HL-60/S4 treated with phorbol 12-myristate 13-acetate at 8.2 ng/mL for 4 days and 3 days (cell line): Measurements from ENCODE around the gene GCH1.
"Not testable (repeated sequence)": the region's sequence is repeated elsewhere in the genome, so short reads cannot be mapped to it uniquely, and the experiment has no call there.

Experiments
- in situ Hi-C: fragments of 300-500 bp; cut with MboI; formaldehyde crosslinking; loops from 2 replicates; pipeline ENCODE4 v1.15.0; 2022; ENCODE audit warnings: low sequenced_read_pairs

The GCH1 gene

DNA sequence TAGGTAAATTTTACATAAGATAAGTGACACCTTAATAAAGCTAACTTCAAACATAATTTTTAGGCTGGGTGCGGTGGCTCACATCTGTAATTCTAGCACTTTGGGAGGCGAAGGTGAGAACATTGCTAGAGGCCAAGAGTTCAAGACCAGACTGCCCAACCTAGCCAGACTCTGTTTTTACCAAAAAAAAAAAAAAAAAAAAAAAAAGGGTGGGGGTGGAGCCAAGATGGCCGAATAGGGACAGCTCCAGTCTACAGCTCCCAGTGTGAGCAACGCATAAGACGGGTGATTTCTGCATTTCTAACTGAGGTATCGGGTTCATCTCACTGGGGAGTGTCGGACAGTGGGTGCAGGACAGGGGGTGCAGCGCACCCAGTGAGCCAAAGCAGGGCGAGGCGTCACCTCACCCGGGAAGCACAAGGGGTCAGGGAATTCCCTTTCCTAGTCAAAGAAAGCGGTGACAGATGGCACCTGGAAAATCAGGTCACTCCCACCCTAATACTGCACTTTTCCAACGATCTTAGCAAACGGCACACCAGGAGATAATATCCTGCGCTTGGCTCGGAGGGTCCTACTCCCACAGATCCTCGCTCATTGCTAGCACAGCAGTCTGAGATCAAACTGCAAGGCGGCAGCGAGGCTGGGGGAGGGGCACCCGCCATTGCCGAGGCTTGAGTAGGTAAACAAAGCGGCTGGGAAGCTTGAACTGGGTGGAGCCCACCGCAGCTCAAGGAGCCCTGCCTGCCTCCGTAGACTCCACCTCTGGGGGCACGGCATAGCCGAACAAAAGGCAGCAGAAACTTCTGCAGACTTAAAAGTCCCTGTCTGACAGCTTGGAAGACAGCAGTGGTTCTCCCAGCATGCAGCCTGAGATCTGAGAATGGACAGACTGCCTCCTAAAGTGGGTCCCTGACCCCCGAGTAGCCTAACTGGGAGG is 32.2 kb downstream of the GCH1 start:
- in situ Hi-C loops, result not testable (repeated sequence)

- in situ Hi-C loops, result no loop called here
These were observed 35.6 kb downstream of the GCH1 start for GRCh38 chr14:54867011-54867410.

GRCh38 chr14:54866588-54866987 is 36.0 kb downstream of the GCH1 start:
- in situ Hi-C loops, result no loop called here

DNA sequence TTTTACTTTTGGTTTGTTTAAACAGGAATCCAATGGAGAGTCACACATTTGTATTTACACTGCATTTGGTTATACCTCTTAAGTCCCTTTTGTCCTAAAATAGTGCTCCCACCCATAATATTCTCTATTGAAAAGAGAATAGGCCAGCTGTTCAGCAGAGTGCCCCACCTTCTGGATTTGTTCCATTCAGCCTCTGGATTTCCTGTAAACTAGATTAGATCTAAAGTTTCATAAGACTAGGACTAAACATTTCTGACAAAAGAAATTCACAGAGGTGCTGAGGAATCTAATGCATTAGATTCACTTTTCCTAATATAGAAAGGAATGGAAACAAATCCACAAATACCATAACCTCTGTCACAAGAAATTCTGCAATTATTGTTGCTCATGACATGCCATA is 38.1 kb downstream of the GCH1 start:
- in situ Hi-C loops, result no loop called here

DNA sequence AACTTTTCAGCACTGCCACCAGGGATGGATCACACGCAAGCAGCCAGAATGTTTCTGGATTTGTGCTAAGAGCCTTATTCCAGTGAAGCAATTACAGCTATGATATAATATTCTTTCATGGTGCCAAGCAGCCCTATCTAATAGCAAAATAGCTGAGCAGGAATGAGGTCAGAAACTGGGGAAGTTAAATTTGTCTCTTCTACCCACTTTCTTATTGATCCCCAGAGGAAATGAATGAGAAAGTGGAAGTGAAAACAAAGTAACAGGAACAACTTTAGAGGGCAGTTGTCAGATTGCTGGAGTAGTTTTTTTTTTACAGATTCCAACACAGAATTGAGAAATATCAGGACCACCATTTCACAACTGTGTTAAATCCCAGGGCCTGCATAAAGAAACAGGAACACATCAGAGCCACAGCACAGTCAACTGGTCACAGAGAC is 44.8 kb downstream of the GCH1 start:
- in situ Hi-C loops, result no loop called here

DNA sequence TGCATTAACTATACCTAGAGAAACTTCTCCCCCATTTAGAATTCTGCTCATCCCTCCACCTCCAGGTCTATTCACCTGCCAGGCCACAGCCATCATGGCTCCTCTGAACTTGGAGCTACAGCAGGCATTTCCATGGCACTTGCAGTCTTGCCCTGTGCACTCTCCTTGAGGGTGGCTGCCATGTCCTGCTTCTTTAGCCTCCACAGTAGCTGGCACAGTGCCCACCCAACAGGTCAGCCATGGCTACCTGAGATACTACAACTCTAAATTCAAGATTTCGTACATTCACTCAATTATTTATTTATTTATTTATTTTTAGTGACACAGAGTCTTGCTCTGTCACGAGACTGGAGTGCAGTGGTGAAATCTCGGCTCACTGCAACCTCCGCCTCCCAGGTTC is 46.5 kb downstream of the GCH1 start:
- in situ Hi-C loops, result no loop called here

DNA sequence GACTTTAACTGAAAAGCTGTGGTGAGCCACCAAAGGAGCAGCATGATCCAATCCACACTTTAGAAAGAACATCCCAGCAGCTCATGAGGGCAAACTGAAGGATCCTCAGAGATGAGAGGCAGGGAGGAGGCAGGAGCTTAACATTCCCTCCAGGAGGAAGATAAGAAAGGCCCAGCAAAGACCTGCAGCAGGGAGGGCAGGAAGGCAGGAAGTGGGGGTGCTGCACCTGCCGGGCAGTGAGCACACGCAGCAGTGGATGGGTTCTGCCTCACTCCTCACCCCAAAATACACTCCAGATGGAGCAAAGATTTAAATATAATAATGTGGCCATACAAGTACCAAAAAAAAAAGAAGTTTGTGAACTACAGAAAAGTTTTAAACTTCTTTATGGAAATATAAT is 48.4 kb downstream of the GCH1 start:
- in situ Hi-C loops, result no loop called here

- in situ Hi-C loops, result no loop called here
These were observed 49.3 kb downstream of the GCH1 start for GRCh38 chr14:54853339-54853738.

GRCh38 chr14:54852215-54852614 is 50.4 kb downstream of the GCH1 start:
- in situ Hi-C loops, result no loop called here

DNA sequence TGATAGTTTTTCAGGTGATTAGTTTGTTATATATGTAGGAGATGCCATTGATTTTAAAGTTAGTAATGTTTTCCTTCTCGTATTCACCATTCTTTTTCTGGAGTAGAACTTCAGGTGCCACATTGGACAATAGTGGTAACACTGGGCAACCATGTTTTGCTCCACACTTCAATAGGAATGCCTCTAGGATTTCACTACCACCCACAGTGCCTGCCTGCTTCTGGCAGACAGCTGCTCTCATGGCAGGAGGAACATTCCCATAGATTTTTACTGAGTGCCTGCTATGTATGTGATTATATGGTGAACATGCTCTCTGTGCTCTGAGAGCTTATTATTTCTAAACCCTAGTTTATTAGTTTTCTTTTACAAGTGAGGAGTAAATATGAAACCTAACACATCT is 53.7 kb downstream of the GCH1 start:
- in situ Hi-C loops, result no loop called here

GRCh38 chr14:54845641-54846040 is 57.0 kb downstream of the GCH1 start:
- in situ Hi-C loops, result no loop called here

DNA sequence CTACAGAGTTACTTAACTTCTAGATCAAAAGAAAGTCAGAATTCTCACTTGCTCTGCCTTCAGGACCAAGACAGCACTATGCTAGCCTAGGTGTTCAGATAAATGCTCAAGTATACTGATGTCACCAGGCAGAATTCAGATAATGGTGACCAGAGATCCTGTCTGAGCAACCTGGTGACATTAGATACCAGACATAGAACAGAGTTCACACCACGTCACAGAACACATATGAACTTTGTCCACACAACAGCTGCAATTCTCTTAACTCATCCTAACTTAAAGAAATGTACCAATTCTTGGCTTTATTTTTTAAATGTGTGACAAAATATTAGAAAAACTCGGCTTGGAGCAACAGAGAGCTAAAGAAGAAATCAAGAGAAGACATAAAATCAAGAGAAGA is 58.1 kb downstream of the GCH1 start:
- in situ Hi-C loops, result no loop called here

GRCh38 chr14:54840798-54841197 is 61.8 kb downstream of the GCH1 start:
- in situ Hi-C loops, result no loop called here

DNA sequence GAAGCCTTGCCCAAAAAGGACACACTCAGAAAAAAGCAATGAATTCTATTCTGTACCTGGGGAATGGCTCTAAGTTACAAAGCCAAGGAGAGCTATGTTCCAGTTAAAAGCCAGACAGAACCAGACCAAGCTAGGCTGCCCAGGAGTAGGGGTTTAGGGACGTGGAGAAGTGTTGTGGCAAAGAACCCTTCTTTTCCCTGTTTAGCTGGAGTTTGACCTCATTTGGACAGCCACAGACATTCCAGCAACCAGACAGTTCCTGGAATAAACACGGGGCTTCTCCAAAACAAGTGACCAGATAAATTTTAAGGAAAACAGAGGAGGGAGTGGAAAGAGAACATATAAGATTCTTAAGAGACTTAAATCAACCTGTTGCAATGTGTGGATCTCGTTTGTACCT is 62.3 kb downstream of the GCH1 start:
- in situ Hi-C loops, result no loop called here

DNA sequence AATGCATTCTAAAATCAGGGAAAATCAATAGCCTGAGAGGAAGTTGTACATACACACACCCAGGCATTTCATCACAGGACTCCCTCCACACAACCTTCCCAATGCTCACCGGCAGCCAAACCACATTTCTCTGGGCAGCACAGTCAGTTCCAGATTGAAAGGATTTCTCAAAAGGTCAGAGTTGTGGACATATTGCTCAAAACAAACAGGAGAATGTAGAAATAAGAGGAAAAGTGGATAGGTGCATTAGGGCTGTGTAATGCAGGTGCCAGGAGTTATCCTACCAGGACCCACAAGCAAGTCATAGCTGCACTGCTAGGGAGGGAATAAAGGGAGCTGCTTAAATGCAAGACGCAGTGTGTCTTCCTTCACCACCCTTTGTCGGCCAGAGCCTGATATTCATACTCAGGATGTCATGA is 62.9 kb downstream of the GCH1 start:
- in situ Hi-C loops, result no loop called here

DNA sequence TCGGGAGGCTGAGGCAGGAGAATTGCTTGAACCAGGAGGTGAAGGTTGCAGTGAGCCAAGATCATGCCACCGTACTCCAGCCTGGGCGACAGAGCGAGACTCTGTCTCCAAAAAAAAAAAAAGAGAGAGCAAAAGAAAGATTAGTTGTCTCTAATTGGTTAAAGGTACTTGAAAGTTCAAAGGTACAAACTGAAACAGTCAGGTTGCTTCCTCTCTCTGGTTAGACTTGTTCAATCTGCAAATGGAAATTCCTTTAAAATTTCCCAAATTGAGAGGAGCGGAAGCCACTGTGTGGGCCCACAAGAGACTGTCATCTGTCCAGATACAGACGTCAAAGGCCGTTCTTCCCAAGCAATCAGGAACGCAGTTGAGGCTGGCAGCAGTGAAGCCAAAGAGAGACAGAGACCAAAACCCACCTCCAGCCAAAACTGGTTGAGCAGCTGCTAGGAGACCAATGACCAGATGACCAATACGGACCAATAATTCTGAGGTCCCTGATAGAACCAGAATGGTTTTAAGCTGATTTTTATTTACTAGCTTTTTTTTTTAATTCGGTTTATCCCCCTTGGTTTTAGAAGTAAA is 63.6 kb downstream of the GCH1 start:
- in situ Hi-C loops, result no loop called here

DNA sequence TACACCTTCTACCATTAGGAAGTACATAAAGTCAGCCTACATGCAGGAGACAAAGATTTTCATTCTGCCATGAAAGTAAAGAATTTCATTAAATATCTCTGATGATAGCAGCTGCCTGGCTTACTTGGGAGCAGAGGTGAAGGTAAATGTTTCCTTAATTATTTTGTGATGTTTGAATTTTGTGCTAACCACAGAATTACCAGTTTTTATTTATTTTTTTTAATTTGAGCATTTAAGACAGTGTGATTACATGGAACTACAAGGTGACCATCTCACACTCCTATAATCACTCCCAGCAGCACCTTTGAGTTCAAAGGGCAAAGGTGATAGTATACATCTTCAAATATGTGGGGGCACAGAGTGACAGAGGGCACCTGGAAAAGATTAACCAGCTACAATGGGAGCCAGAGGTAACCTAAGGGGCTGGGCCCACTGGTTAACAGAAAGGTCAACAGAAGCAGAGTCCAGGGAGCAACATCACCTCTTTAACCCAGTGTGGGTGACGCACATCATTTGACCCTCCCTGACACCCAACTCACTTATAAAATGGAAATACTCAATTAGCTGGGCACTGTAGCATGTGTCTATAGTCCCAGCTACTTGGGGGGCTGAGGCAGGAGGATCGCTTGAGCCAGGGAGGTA is 65.0 kb downstream of the GCH1 start:
- in situ Hi-C loops, result no loop called here

DNA sequence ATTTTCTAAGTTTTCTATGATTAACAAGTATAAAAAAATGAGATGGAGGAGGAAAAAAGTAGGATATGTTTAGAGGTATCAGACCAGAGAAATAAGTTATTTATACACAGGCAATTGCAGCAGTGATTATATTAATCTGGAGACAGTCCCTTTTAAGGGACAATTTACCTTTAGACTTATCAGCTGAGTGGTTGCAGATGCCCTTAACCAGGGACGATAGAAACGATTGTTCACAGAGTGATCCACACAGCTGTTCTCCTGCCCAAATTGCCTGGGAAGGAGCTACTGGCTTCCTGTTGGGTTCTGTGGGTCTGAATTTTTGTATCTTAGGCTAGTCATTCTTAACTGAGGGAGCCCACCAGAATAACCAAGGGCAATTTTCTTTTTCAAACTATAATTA is 66.4 kb downstream of the GCH1 start:
- in situ Hi-C loops, result no loop called here

GRCh38 chr14:54834727-54835126 is 67.9 kb downstream of the GCH1 start:
- in situ Hi-C loops, result no loop called here

GRCh38 chr14:54834081-54834480 is 68.5 kb downstream of the GCH1 start:
- in situ Hi-C loops, result no loop called here

GRCh38 chr14:54830650-54831049 is 72.0 kb downstream of the GCH1 start:
- in situ Hi-C loops, result no loop called here
